Thoracic aorta (tissue), 2 donors: ENCODE results near the gene VAMP2. TPM values are rescaled to one million over a fixed set of nuclear protein-coding genes. Genes with fewer than 3 reads are reported as not detected.
A peak's percentile ranks its signal among the peaks of the same experiment; 100 is the strongest.

Source experiments
- ATAC-seq: fragments of 150-250 bp; one replicate; pipeline ENCODE4 v1.8.0; 2017; ENCODE audit warnings: low read depth; ENCODE audit not compliant: insufficient number of reproducible peaks, low FRiP score
- DNase-seq: peaks from one replicate; pipeline ENCODE4 v3.0.0-alpha.2; 2020; ENCODE audit warnings: low spot score
- H3K27ac ChIP-seq, 2 donors: fragments of 200-600 bp; sonication (generic); 1 replicate in 1 of 2; 2 replicates in 1 of 2; pipeline ENCODE4 v1.5.1; 2016; ENCODE audit warnings: mild to moderate bottlenecking in 2 of 2, moderate library complexity in 2 of 2
- H3K27me3 ChIP-seq: fragments of 200-600 bp; sonication (generic); replicated peaks from 2 replicates; pipeline ENCODE4 v1.6.0; 2016; ENCODE audit warnings: mild to moderate bottlenecking; ENCODE audit not compliant: insufficient read depth
- H3K36me3 ChIP-seq: fragments of 200-600 bp; sonication (generic); one replicate; pipeline ENCODE4 v1.5.1; 2016
- H3K4me1 ChIP-seq, 2 donors: fragments of 200-600 bp; sonication (generic); 1 replicate in 1 of 2; 2 replicates in 1 of 2; pipeline versions ENCODE4 v1.5.1 to v1.6.0; 2016; ENCODE audit warnings: low read depth in 2 of 2, mild to moderate bottlenecking in 1 of 2; ENCODE audit not compliant: control insufficient read depth in 1 of 2
- H3K4me3 ChIP-seq: fragments of 200-600 bp; sonication (generic); 2 replicates; pipeline ENCODE4 v1.5.1; 2016; ENCODE audit warnings: mild to moderate bottlenecking
- H3K9me3 ChIP-seq: fragments of 200-600 bp; sonication (generic); 2 replicates; pipeline ENCODE4 v1.5.1; 2016
- total RNA-seq, 2 donors: library from RNA; depleted of rRNA; stranded (reverse); fragments of >200 nt; gene quantifications; one replicate each; pipeline versions ENCODE4 v1.1.0 to v1.2.3, GENCODE V29; 2016
- TF ChIP-seq, protein P1 (sequence below): fragments of 200-600 bp; sonication (generic); IDR thresholded peaks from one replicate; pipeline ENCODE4 v1.5.1; 2019; ENCODE audit warnings: antibody characterized with exemption

The VAMP2 gene
- total RNA-seq, 2 donors from 2014 or later = 36.0 to 50.3 TPM

GRCh38 chr17:8147141-8147804, 15.5 kb downstream of the VAMP2 start:
- no peak for DNase-seq

DNA sequence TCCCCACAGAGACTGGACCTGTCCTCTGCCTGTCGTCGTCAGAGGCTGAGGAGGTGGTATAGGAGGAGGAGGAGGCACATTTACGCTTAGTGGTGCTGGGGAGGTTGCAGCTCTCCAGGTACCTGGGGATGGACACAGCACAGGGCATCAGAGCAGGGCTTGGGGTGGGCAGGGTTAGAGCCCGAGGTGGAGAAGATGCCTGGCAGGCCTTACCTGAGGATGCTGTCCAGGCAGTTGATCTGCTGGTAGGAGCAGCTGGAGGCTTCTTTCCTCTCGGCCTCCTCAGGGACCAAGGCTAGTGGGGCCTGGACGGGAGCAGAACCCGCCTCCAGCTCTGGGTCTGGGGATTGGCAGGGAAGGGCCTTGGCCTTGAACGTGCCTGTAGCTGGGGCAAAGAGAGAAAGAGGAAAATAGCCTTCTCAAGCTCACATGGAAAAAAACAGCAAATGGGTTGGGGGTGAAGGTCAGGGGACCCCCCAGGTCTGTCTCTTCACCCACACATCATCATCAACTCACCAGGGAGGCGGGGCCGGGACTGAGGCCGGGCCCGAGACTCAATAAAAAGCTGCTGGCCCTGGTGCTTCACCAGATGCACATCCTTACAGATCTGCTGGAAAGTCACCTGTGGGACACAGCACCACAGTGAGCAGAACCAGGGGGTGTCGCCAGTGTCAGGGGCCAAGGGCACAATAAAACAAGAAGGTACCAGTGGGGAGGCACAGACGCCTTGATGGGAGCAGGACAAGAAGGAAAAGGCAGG, 16.2 kb downstream of the VAMP2 start:
- Histone ChIP-seq H3K36me3 (peaks cover 92% of the 10 kb centered on the region), H3K4me3 (no peak overlapping the region), H3K27me3 (no peaks in the 10 kb centered on the region), H3K27ac (peak overlapping the region; percentile 39 to 43), H3K4me1 (peaks cover 10 to 37% of the 10 kb centered on the region in 2 donors), H3K9me3 (no peaks in the 10 kb centered on the region)
- TF ChIP-seq, protein P1, sequence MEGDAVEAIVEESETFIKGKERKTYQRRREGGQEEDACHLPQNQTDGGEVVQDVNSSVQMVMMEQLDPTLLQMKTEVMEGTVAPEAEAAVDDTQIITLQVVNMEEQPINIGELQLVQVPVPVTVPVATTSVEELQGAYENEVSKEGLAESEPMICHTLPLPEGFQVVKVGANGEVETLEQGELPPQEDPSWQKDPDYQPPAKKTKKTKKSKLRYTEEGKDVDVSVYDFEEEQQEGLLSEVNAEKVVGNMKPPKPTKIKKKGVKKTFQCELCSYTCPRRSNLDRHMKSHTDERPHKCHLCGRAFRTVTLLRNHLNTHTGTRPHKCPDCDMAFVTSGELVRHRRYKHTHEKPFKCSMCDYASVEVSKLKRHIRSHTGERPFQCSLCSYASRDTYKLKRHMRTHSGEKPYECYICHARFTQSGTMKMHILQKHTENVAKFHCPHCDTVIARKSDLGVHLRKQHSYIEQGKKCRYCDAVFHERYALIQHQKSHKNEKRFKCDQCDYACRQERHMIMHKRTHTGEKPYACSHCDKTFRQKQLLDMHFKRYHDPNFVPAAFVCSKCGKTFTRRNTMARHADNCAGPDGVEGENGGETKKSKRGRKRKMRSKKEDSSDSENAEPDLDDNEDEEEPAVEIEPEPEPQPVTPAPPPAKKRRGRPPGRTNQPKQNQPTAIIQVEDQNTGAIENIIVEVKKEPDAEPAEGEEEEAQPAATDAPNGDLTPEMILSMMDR = no peak
- ATAC-seq = no peak
- DNase-seq = no peak

More at GRCh38 chr17:8147141-8147804, 15.5 kb downstream of the VAMP2 start:
- Histone ChIP-seq H3K27ac (peak overlapping the region; percentile 39 to 43), H3K9me3 (no peaks in the 10 kb centered on the region), H3K4me1 (peaks cover 10 to 34% of the 10 kb centered on the region in 2 donors), H3K27me3 (no peaks in the 10 kb centered on the region), H3K4me3 (no peak overlapping the region), H3K36me3 (peaks cover 85% of the 10 kb centered on the region)
- TF ChIP-seq, protein P1 = no peak
- ATAC-seq = no peak

DNA sequence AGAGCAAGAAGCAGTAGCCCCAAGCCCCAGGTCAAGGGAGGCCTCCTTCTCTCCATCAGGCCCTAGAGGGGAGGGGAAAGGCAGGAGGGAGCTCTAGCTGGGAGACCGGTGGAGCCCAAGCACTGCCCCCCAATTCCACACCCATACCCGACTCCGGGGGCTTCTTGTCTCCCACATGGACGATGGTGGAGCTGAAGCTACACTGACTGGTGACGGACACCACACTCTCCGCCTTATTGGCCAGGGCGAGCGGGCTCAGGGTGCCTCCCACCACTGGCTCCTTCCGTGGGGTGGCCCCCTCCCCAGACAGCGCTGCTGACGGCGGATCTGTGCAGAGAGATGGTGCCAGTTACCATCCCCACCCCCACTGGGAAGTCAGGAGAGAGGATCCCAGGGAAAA, 16.9 kb downstream of the VAMP2 start:
- H3K36me3 ChIP-seq = peaks cover 99% of the 10 kb centered on the region
- no peak for DNase-seq
- H3K27me3 ChIP-seq = no peaks in the 10 kb centered on the region
- peaks cover 8 to 38% of the 10 kb centered on the region in 2 donors for H3K4me1 ChIP-seq
- TF ChIP-seq, protein P1 = no peak
- no peaks in the 10 kb centered on the region for H3K9me3 ChIP-seq
- no peak overlapping the region for H3K4me3 ChIP-seq
- H3K27ac ChIP-seq = peak overlapping the region; percentile 39 to 43
- ATAC-seq = no peak

GRCh38 chr17:8144401-8145231, 18.1 kb downstream of the VAMP2 start:
- Histone ChIP-seq H3K27me3 (no peaks in the 10 kb centered on the region), H3K4me1 (peaks cover 0 to 35% of the 10 kb centered on the region in 2 donors), H3K9me3 (no peaks in the 10 kb centered on the region), H3K4me3 (no peak overlapping the region), H3K36me3 (peaks cover 99% of the 10 kb centered on the region), H3K27ac (peak overlapping the region in 1 of 2 donors; percentile 45)
- ATAC-seq = no peak
- TF ChIP-seq, protein P1 = no peak
- DNase-seq = no peak
